SK-N-SH (cell line): ENCODE measurements around the gene PAF1. TPM values are rescaled to one million over a fixed set of nuclear protein-coding genes. Genes with fewer than 3 reads are reported as not detected.

ENCODE experiments used
- CTCF ChIA-PET: fragments of 300-600, 350-600 bp; formaldehyde crosslinking; extraction: SDS; loops from one replicate; lab custom pipeline; 2021; lab: Yijun Ruan, JAX
- POLR2A ChIA-PET: fragments of 350-600 bp; sonication (Branson Sonifier 250); formaldehyde crosslinking; extraction: SDS; loops from one replicate; lab custom pipeline; 2020; ENCODE audit warnings: antibody characterized with exemption, inconsistent platforms; lab: Yijun Ruan, JAX
- DNase-seq: peaks from one replicate; pipeline ENCODE4 v3.0.0; 2012
- H2AFZ ChIP-seq: fragments of 200-600 bp; sonication (generic); 2 replicates; pipeline ENCODE4 v1.8.1; 2016; ENCODE audit warnings: antibody characterized with exemption, mild to moderate bottlenecking, low read depth
- H3F3A ChIP-seq: fragments of 200-600 bp; sonication (generic); replicated peaks from 2 replicates; pipeline ENCODE3; 2016; ENCODE audit warnings: antibody characterized with exemption, mild to moderate bottlenecking; ENCODE audit not compliant: insufficient read depth
- H3K27ac ChIP-seq, 2 experiments: fragments of 200-500 bp in 1 of 2; fragments of 200-600 bp in 1 of 2; sonication (Bioruptor generic) in 1 of 2; sonication (generic), shearing (Covaris generic) in 1 of 2; 2 replicates each; pipeline versions ENCODE4 v1.5.1 to v1.6.1; 2014 to 2016; ENCODE audit warnings: low read depth in 2 of 2, inconsistent platforms in 1 of 2, low read length in 1 of 2, mild to moderate bottlenecking in 1 of 2, mixed read lengths in 1 of 2
- H3K27me3 ChIP-seq: fragments of 200-600 bp; sonication (generic), shearing (Covaris generic); 2 replicates; pipeline ENCODE4 v1.6.1; 2016; ENCODE audit warnings: mixed run types; ENCODE audit not compliant: insufficient read depth
- H3K36me3 ChIP-seq, 2 experiments: fragments of 200-500 bp in 1 of 2; fragments of 200-600 bp in 1 of 2; sonication (Bioruptor generic) in 1 of 2; sonication (generic) in 1 of 2; replicated peaks in 1 of 2; 2 replicates each; pipeline versions ENCODE3 to v1.5.1; 2014 to 2016; ENCODE audit warnings: low read length in 1 of 2, mild to moderate bottlenecking in 1 of 2; ENCODE audit not compliant: insufficient read depth in 2 of 2, control insufficient read depth in 1 of 2
- H3K4me1 ChIP-seq, 2 experiments: fragments of 200-500 bp in 1 of 2; fragments of 200-600 bp in 1 of 2; sonication (Bioruptor generic) in 1 of 2; sonication (generic), shearing (Covaris generic) in 1 of 2; 2 replicates each; pipeline versions ENCODE4 v1.5.1 to v1.6.1; 2014 to 2016; ENCODE audit warnings: low read depth in 1 of 2, low read length in 1 of 2, mixed run types in 1 of 2; ENCODE audit not compliant: insufficient read depth in 2 of 2, control insufficient read depth in 1 of 2
- H3K4me2 ChIP-seq: fragments of 200-600 bp; sonication (generic), shearing (Covaris generic); 2 replicates; pipeline ENCODE4 v1.6.1; 2017; ENCODE audit warnings: mixed run types
- H3K4me3 ChIP-seq, 2 experiments: fragments of 200-500 bp in 1 of 2; fragments of 200-600 bp in 1 of 2; sonication (Bioruptor generic) in 1 of 2; sonication (generic), shearing (Covaris generic) in 1 of 2; 2 replicates each; pipeline versions ENCODE4 v1.5.1 to v1.8.1; 2014 to 2016; ENCODE audit warnings: low read depth in 2 of 2, inconsistent platforms in 1 of 2, low read length in 1 of 2, mild to moderate bottlenecking in 1 of 2, mixed read lengths in 1 of 2, moderate library complexity in 1 of 2
- H3K79me2 ChIP-seq: fragments of 200-600 bp; sonication (generic); 2 replicates; pipeline ENCODE4 v1.8.1; 2017; ENCODE audit warnings: mild to moderate bottlenecking; ENCODE audit not compliant: insufficient read depth
- H3K9ac ChIP-seq: fragments of 200-600 bp; sonication (generic); 2 replicates; pipeline ENCODE4 v1.6.1; 2017; ENCODE audit warnings: mixed run types
- H3K9me2 ChIP-seq: fragments of 200-600 bp; sonication (generic); 2 replicates; pipeline ENCODE4 v1.6.1; 2017; ENCODE audit warnings: mixed run types
- H3K9me3 ChIP-seq: fragments of 200-600 bp; sonication (generic); 2 replicates; pipeline ENCODE4 v1.6.1; 2017; ENCODE audit warnings: mixed run types, mild to moderate bottlenecking, moderate library complexity
- H4K20me1 ChIP-seq: fragments of 200-600 bp; sonication (generic); 2 replicates; pipeline ENCODE4 v1.6.1; 2017; ENCODE audit warnings: mild to moderate bottlenecking, mixed run types; ENCODE audit not compliant: insufficient read depth
- MEF2A ChIP-seq: IDR thresholded peaks from 2 replicates; pipeline ENCODE4 v1.4.0; 2012; ENCODE audit warnings: low read depth, borderline replicate concordance
- POLR2AphosphoS5 ChIP-seq: IDR thresholded peaks from 2 replicates; pipeline ENCODE4 v1.6.1; 2012; ENCODE audit warnings: low read depth, low read length
- SIN3A ChIP-seq: IDR thresholded peaks from 2 replicates; pipeline ENCODE4 v1.6.1; 2012; ENCODE audit warnings: low read depth, mild to moderate bottlenecking, low read length, moderate library complexity, borderline replicate concordance
- YY1 ChIP-seq: IDR thresholded peaks from 2 replicates; pipeline ENCODE4 v1.4.0; 2012; ENCODE audit warnings: low read depth, mild to moderate bottlenecking
- WGBS: methylation state at CpG from one replicate; pipeline ENCODE4 v1.1.6; 2017; ENCODE audit warnings: low lambda C conversion rate; 5-methylcytosine and 5-hydroxymethylcytosine counted together
- polyA plus RNA-seq, 3 experiments: library from polyadenylated mRNA; depleted of rRNA; stranded (reverse); fragments of >200 nt; gene quantifications; 2 replicates each; pipeline ENCODE4 v1.2.3, GENCODE V29; 2012
- TF ChIP-seq, protein P1 (sequence below): IDR thresholded peaks from 2 replicates; pipeline ENCODE4 v1.4.0; 2012; ENCODE audit warnings: low read depth, borderline replicate concordance
- TF ChIP-seq, protein P2 (sequence below): IDR thresholded peaks from 2 replicates; pipeline ENCODE4 v1.4.0; 2012; ENCODE audit warnings: low read depth, borderline replicate concordance
- TF ChIP-seq, protein P3 (sequence below): IDR thresholded peaks from 2 replicates; pipeline ENCODE4; 2012

The PAF1 gene
- polyA plus RNA-seq, 1 of the 3 experiments (the other 2 are of a cell fraction) = 65.3 TPM

DNA sequence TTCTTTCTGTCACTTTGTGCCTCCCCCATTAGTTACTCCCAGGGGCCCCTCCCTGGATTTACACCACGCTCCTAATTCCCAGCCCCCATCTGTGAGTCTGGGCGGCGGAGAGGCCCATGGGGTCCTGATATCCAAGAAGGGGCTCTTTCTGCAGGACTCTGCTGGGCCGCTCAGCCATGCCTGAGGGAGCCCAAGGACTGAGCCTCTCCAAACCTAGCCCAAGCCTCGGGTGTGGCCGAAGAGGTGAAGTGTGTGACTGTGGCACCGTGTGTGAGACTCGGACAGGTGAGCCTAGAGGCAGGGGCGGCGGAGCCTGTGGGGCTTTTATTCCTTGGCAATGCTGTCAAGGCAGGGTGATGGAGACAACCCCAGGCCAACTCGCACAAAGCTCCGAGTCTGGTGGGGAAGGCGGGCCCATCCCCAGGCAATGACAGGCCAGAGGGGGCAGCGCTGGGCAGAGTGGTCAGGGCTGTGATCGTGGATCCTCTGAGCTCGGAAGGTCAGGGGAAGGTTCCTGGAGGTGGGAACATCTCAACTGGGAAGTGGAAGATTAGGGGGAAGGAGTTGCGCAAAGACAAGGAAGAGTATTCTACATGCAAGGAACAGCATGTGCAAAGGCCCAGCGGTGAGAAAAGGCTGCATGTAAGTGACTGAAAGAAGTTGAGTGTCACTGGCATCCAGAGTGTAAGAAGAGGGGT lies 23.2 kb upstream of the PAF1 start (continued):
- TF ChIP-seq MEF2A (no peak), YY1 (no peak)
- TF ChIP-seq, protein P1, sequence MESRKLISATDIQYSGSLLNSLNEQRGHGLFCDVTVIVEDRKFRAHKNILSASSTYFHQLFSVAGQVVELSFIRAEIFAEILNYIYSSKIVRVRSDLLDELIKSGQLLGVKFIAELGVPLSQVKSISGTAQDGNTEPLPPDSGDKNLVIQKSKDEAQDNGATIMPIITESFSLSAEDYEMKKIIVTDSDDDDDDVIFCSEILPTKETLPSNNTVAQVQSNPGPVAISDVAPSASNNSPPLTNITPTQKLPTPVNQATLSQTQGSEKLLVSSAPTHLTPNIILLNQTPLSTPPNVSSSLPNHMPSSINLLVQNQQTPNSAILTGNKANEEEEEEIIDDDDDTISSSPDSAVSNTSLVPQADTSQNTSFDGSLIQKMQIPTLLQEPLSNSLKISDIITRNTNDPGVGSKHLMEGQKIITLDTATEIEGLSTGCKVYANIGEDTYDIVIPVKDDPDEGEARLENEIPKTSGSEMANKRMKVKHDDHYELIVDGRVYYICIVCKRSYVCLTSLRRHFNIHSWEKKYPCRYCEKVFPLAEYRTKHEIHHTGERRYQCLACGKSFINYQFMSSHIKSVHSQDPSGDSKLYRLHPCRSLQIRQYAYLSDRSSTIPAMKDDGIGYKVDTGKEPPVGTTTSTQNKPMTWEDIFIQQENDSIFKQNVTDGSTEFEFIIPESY = no peak
- TF ChIP-seq, protein P2, sequence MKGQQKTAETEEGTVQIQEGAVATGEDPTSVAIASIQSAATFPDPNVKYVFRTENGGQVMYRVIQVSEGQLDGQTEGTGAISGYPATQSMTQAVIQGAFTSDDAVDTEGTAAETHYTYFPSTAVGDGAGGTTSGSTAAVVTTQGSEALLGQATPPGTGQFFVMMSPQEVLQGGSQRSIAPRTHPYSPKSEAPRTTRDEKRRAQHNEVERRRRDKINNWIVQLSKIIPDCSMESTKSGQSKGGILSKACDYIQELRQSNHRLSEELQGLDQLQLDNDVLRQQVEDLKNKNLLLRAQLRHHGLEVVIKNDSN = no peak

DNA sequence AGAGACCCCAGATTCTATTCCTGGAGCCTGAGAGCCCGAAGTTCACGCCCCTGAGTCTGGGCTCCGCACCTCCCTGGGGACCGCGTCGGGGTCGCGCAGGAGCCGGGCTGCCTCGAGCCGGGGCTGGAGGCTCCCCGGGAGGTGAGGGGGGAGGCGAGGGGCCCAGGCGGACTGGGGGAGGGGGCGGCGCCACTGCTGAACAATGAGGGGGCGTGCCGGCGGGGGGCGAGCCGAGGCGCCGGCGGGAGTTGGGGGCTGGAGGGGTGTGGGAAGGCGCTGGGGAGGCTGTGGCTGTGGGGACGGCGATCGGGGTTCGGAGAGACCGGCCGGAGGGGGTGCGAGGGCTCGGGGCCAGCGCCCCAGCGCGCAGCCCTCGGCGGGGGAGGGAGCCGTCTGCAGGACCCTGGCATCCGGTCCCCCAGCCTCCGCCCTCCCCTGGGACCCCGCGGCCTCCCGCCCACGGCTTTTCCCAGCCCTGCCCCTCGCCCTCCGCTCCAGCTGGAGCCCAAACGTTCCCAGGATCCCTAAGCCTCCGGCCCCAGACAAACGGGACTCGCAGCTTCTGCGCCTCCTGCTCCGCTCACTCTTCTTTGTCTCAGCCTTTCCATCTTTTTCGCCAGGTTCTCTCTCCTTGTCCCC lies 22.5 kb upstream of the PAF1 start:
- WGBS = 2% methylated on average over 27 of the region's 54 CpGs
- POLR2A ChIA-PET = interaction anchor here (0.8 to 2.2 kb wide), 6 partner anchors 13 to 22 kb away, joined by 3 to 28 read pairs (median 4); partner anchors contain the start of genes MED29, PAF1 and RPS16
- Histone ChIP-seq H3K4me1 (peaks cover 24 to 38% of the 10 kb centered on the region in 2 experiments; a peak in 3 of 4 replicates), H3K4me2 (peak overlapping the region; percentile 99), H3K4me3 (peak overlapping the region; percentile 92 to 96), H3K9me3 (no peaks in the 10 kb centered on the region), H3F3A (peaks cover 33% of the 10 kb centered on the region), H3K27ac (peak overlapping the region; percentile 94 to 96), H3K36me3 (peaks cover under 1 to 5% of the 10 kb centered on the region in 2 experiments), H2AFZ (peak overlapping the region; percentile 74), H3K27me3 (no peaks in the 10 kb centered on the region), H3K79me2 (peaks cover 60% of the 10 kb centered on the region), H4K20me1 (peaks cover 16% of the 10 kb centered on the region), H3K9ac (peak overlapping the region; percentile 97), H3K9me2 (no peaks in the 10 kb centered on the region)
- CTCF ChIA-PET = interaction anchor here (1.1 to 5.1 kb wide), 10 partner anchors 11 to 127 kb away, joined by 3 to 53 read pairs (median 5); partner anchors contain the start of genes EID2, EID2B, MED29 and PAF1
- DNase-seq = peak; percentile 88
- TF ChIP-seq POLR2AphosphoS5 (0 out of 2 replicates have a peak, but pooled peaks have one; percentile 31), SIN3A (peak; percentile 75; the same call in 1 of the 2 replicates)
- TF ChIP-seq, protein P3, sequence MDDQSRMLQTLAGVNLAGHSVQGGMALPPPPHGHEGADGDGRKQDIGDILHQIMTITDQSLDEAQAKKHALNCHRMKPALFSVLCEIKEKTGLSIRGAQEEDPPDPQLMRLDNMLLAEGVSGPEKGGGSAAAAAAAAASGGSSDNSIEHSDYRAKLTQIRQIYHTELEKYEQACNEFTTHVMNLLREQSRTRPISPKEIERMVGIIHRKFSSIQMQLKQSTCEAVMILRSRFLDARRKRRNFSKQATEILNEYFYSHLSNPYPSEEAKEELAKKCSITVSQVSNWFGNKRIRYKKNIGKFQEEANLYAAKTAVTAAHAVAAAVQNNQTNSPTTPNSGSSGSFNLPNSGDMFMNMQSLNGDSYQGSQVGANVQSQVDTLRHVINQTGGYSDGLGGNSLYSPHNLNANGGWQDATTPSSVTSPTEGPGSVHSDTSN = no peak
